ENCODE measurements around the gene CIDEB.

Gene CIDEB

DNA sequence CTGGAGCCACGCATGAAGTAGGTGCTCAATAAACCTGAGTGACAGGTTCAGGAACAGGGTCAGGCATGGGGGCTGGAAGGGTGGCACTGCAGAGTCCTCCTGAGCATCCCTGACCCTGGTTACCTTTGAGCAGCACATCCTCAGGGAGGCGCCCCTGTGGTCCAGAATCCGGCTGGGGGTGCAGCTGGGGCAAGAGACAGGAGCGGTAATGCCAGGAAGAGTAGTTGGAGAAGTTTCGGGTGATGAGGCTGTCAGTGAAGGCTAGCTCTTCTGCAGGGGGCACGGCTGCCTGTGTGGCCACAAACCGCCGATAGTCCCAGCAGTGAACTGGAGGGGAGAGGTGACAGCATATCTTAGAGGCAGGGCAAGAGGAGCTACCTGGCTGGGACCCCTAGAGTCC is 38.4 kb downstream of the CIDEB start:
- no peak for DNase-seq

DNA sequence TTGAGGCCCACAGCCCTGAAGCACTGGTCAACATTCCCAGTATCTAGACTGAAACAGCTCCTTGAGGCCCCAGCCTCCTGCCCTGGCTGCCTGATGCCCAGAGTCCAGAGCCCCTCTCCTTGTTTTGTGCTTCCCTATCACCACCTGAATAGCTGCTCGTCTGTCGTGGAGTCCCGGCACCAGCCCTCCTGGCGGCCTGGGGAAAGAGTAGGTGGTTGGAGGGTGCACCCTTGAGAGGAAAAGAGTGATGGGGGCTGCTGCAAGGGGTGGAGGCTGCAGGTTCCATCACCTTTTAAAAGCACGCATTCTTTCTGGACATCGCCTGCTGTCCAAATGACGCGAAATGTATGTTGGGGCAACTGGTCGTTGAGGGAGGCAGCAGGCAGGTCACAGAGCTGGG is 39.6 kb downstream of the CIDEB start:
- no peak for DNase-seq

DNA sequence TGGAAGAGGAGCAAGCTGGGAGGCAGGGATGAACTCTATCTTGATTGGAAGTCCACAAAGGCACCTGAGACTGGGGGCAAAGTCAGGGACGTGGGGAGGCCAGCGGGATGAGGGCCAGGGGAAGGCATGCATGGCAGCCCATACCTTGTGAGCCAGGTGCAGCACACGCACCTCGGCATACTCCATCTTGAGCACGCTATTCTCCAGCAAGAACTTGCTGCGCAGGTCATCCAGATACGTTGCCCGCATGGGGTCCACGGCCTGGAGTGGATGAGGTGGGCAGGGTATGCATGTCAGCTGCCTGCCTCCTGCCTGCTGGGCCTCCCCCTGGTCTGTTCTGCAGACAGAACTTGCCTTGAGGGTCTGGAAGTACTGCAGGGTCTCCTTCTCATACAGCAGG is 40.3 kb downstream of the CIDEB start:
- DNase-seq: no peak

DNA sequence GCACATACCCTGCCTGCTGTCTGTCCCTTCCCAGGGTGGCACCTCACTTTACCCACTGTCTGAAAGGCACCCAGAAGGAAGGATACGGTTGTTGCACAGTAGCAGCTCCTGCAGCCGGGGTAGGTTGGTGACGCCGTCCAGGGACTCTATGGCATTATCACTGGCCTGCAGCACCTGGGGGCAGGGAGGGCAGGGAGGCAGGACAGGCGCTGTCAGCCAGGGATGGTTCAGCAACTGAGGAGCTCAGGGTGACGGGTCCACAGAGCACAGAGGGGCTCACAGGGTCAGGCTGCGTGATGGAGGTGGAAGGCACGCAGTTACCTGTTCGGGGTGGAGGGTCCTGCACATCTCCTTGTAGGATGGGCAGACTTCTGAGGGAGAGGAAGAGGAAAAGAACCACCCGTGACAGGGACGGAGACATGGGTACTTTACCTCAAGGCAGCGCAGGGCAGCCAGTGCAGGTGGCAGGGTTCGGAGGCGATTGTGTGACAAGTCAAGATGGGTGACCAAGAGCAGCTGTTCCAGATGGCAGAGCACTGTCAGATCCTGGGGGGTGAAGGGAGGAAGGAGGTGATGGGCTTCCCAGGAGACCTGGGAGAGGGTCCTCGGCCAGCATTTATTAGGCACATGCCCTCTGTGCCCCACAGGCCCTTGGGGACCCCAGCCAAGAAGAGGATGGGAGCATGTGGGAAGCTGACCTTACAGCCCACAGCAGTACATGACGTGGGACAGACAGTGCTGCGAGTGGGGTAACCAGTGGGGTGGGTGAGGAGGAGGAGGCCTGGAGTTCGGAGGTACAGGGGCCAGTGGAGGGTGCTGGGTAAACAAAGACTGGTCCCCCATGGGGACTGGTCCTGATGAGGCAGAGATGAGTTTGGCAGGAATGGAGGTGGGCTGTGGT is 41.2 kb downstream of the CIDEB start:
- no peak for DNase-seq

DNA sequence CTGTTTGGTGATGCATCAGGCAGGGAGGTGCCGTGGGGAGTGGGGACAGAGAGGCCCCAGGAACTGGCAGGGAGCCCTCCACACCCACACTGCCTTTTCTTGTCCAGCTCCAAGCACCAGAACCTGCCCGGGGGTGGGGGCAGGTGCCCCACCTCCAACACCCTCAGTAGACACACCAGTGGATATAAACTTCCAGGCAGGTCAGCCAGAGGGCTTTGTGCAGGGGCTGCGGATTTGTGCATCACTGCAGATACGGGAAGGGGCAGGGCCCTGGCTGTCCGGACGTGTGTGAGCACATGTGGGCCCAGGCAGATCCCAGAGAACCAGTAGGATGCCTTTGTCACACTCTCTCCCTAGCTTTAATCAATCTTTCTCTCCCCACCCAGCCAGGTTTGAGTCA is 43.5 kb downstream of the CIDEB start:
- DNase-seq: no peak

- DNase-seq: no peak
Measured at GRCh38 chr14:24263848-24264247, 43.9 kb downstream of the CIDEB start.

GRCh38 chr14:24262821-24263733 is 44.7 kb downstream of the CIDEB start, which contains the start of gene TGM1:
Gene TGM1, minus strand, starts transcription at chr14:24263177. Its CDS starts 825 bp downstream, at chr14:24262352.
- DNase-seq: no peak

DNA sequence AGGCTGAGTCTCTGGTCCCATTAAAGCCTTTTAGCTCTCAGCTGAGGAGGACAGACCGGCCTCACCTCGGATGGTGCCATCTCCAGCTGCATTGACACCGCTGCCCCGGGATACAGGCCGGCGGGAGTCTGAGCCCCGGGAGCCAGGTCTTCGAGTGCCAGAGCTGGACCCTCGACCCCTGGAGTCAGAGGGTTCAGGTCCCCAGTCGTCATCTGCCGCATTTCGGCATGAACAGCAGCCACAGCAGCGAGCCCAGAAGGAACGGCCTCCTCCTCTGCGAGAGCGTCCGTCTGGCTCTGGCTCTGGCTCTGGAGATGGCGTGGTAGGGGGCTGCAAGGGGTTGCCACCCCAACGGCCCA is 45.8 kb downstream of the CIDEB start:
- no peak for DNase-seq

DNA sequence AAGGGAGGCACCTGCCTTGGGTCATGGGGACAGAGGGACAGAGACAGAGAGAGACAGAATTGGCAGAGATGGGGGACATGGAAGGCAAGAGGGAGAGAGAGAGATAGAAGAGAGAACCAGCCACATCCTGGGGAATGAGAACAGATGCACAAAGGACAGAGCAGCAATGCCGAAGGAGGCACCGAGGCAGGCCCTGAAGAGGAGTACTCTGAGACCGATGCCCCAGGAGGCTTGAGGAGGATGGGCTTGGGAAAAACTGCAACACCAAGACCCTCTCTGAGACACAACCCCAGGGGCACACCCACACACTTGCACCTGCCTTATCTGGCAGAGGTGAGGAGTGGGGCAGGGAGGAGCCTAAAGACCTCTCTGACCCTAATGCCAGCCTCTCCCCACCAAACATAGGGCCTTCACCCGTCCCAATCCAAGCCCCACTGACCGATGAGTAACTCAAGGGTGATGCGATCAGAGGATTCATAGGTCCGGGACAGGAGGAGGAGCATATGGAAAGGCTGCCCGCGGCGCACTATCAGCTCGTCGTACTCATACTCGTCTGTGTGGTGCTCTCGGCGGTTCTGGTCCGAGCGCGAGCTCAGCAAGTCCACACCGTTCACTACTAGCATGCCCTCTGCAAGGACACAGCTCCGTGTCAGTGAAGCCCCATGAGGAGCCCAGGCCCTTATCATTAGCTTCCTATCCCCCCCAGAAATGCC is 46.4 kb downstream of the CIDEB start:
- no peak for DNase-seq

GRCh38 chr14:24260780-24261157 is 47.0 kb downstream of the CIDEB start:
- DNase-seq: no peak

GRCh38 chr14:24260026-24260779 is 47.6 kb downstream of the CIDEB start:
- DNase-seq: no peak

- no peak for DNase-seq
Measured at GRCh38 chr14:24259282-24260025, 48.3 kb downstream of the CIDEB start.

DNA sequence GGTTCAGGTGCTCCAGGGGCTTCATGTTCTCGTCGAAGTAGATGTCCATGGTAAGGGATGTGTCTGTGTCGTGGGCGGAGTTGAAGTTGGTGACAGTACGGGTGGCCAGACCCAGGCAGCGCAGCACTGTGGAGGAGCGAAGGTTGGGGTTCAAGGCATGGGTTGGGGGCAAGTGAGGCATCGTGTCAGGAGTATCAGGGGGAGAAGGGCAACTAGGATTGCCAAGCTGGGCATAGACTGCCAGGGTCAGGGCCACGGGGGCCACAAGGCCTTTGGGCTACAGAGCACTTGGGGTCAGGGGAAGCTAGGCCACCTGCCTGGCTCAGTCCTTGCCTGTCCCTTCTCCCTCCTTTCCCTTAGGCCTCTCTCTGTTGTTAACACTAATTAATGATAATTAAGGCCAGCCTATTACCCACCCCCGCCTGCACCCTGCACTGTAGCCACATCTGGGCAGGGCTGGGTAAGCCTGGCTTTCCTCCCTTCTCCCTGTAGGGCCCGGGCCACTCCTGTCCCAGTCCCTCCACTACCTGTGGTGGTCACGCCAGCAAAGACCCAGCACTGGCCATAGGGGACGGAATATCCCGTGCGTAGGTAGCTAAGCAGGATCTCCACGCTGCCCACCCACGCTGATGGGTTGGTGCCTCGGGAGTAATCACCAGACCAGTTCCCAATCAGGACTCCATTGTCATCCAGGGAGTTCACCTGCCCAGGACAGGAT is 49.1 kb downstream of the CIDEB start:
- no peak for DNase-seq

DNA sequence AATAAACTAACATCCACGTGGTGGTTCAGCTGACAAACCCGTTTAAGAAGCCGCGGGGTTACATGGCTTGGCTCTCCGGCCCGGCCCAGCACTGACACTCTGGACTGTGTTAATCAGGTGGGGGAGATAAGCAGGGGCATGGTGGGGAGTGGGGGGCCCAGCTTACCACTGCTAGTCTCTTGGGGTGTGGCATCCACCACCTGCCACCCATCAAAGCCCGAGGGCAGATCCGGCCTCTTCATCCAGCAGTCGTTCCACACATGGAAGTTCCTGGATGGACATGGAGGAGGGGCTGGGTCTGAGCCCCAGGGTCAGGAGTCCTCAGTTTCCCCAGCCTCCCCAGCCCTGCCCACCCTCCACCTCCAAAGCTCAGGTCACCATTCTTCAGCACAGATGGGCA is 49.7 kb downstream of the CIDEB start:
- no peak for DNase-seq

- DNase-seq: no peak
Measured at GRCh38 chr14:24256960-24257359, 50.8 kb downstream of the CIDEB start.

- DNase-seq: no peak
Measured at GRCh38 chr14:24255931-24256711, 51.7 kb downstream of the CIDEB start.

GRCh38 chr14:24255438-24255837 is 52.3 kb downstream of the CIDEB start:
- no peak for DNase-seq

All from NCI-H69 (cell line).